HG02763 (cell line): ENCODE measurements around the gene ZNF138.
"Not testable (repeated sequence)": the region's sequence is repeated elsewhere in the genome, so short reads cannot be mapped to it uniquely, and the experiment has no call there.

Source experiments
- ATAC-seq: cut with Tn5 transposase; IDR thresholded peaks from one replicate; pipeline ENCODE4 v1.9.1; 2021; ENCODE audit warnings: mild to moderate bottlenecking, moderate library complexity; ENCODE audit not compliant: unreplicated experiment

ZNF138 gene

GRCh38 chr7:64838051-64838450, 43.8 kb downstream of the ZNF138 start:
- ATAC-seq, result not testable (repeated sequence)

- no peak for ATAC-seq
Measured at GRCh38 chr7:64838691-64839090, 44.5 kb downstream of the ZNF138 start.

GRCh38 chr7:64839910-64840309, 45.7 kb downstream of the ZNF138 start:
- no peak for ATAC-seq

- ATAC-seq, result no peak
Measured at GRCh38 chr7:64849250-64849923, 55.2 kb downstream of the ZNF138 start.

- ATAC-seq, result no peak
Measured at GRCh38 chr7:64849924-64850499, 55.8 kb downstream of the ZNF138 start.

- ATAC-seq, result no peak
Measured at GRCh38 chr7:64853679-64854078, 59.5 kb downstream of the ZNF138 start.

GRCh38 chr7:64854969-64855368, 60.7 kb downstream of the ZNF138 start:
- no peak for ATAC-seq

GRCh38 chr7:64863021-64863420, 68.8 kb downstream of the ZNF138 start:
- ATAC-seq, result no peak

GRCh38 chr7:64863530-64863929, 69.3 kb downstream of the ZNF138 start:
- not testable (repeated sequence) for ATAC-seq

GRCh38 chr7:64863969-64864368, 69.7 kb downstream of the ZNF138 start:
- no peak for ATAC-seq

- ATAC-seq, result no peak
Measured at GRCh38 chr7:64867863-64868440, 73.7 kb downstream of the ZNF138 start.

GRCh38 chr7:64868499-64868898, 74.3 kb downstream of the ZNF138 start:
- no peak for ATAC-seq

- ATAC-seq, result no peak
Measured at GRCh38 chr7:64869121-64869725, 75.0 kb downstream of the ZNF138 start.

GRCh38 chr7:64869912-64870562, 75.8 kb downstream of the ZNF138 start:
- no peak for ATAC-seq

GRCh38 chr7:64870656-64871055, 76.4 kb downstream of the ZNF138 start:
- no peak for ATAC-seq

GRCh38 chr7:64871761-64872160, 77.5 kb downstream of the ZNF138 start:
- no peak for ATAC-seq

- ATAC-seq, result no peak
Measured at GRCh38 chr7:64872351-64873154, 78.3 kb downstream of the ZNF138 start.

GRCh38 chr7:64873155-64873500, 78.9 kb downstream of the ZNF138 start:
- ATAC-seq, result no peak

- no peak for ATAC-seq
Measured at GRCh38 chr7:64873517-64873916, 79.3 kb downstream of the ZNF138 start.

- no peak for ATAC-seq
Measured at GRCh38 chr7:64874114-64874513, 79.9 kb downstream of the ZNF138 start.
